Measurements from ENCODE around the gene NPSR1. TPM values are rescaled to one million over a fixed set of nuclear protein-coding genes. Genes with fewer than 3 reads are reported as not detected.
A peak's percentile ranks its signal among the peaks of the same experiment; 100 is the strongest.

The NPSR1 gene, protein sequence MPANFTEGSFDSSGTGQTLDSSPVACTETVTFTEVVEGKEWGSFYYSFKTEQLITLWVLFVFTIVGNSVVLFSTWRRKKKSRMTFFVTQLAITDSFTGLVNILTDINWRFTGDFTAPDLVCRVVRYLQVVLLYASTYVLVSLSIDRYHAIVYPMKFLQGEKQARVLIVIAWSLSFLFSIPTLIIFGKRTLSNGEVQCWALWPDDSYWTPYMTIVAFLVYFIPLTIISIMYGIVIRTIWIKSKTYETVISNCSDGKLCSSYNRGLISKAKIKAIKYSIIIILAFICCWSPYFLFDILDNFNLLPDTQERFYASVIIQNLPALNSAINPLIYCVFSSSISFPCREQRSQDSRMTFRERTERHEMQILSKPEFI
- total RNA-seq (not detected), polyA plus RNA-seq (not detected)
- long read RNA-seq, donor 1, result 0 reads
- long read RNA-seq, donor 2, result 0 reads
- long read RNA-seq, donor 3, result 0 reads

DNA sequence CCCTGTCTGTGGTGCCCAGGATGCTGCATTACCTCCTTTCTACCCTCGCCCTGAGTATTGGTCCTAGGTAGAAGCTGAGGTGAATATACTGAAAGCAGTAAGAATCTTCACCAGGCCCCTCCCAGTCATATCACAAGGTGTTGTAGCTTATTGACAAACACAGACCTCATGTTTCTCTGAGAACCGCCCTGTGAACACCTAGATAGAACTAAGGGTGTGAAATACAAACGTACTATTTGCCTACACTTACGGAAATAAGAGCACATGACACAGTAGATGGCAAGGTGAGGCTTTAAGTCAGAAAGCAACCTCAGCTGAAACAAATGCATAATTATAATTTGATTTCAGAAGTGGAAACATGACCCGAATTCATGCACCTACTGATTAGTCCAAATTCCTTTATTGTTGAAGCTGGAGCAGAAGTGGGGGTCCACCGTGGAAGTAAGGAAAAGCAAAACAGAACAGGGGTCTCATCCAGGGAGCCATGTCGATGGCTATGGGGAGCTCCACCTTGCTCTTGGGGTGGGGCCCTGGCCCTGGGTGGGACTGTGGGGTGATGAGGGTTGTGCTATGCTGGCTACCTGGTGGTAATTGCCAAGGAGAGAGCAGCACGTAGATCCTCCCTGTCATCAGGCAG lies at the start of gene NPSR1:
Gene NPSR1 (plus strand): TSS at position 587 of the 637 bp plus-strand sequence. CDS start 195 bp downstream, outside the sequence.
- intact Hi-C loops (cut with DNase I), result no loop called here
- Histone ChIP-seq H3K9me3 (no peaks in the 10 kb centered on the region), H3K27me3 (no peaks in the 10 kb centered on the region), H3K27ac (no peak within 1 kb of the TSS), H3K4me3 (no peak within 1 kb of the TSS), H3K4me1 (peaks cover 0 to 5% (median 0%) of the 10 kb centered on the region in 9 donors), H3K36me3 (no peaks in the 10 kb centered on the region)
- no peak for DNase-seq
- WGBS, 2 donors, result 75 to 90% methylated on average over 8 of the region's 8 CpGs
- no peak for ATAC-seq
- TF ChIP-seq, protein P1, sequence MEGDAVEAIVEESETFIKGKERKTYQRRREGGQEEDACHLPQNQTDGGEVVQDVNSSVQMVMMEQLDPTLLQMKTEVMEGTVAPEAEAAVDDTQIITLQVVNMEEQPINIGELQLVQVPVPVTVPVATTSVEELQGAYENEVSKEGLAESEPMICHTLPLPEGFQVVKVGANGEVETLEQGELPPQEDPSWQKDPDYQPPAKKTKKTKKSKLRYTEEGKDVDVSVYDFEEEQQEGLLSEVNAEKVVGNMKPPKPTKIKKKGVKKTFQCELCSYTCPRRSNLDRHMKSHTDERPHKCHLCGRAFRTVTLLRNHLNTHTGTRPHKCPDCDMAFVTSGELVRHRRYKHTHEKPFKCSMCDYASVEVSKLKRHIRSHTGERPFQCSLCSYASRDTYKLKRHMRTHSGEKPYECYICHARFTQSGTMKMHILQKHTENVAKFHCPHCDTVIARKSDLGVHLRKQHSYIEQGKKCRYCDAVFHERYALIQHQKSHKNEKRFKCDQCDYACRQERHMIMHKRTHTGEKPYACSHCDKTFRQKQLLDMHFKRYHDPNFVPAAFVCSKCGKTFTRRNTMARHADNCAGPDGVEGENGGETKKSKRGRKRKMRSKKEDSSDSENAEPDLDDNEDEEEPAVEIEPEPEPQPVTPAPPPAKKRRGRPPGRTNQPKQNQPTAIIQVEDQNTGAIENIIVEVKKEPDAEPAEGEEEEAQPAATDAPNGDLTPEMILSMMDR (IDR thresholded peaks at IDR 0.05), result no peak

DNA sequence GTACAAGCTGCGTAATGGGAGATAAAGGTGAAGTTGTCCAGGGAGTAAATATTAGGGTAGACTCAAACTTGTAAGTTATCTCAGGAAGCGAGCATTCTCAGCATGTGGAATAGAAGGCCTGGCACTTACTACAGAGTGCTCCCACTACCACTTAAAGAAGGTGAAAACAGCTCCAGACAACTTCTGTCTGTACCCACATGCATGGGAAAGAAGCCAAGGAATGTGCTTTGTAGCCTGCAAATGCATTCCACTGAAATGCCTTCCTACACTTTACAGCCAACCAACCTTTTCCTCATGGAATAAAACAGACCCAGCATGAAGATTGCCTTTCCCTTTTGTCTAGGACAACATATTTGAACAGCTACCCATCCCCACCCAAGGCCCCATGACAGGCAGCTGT lies 45.4 kb upstream of the NPSR1 start:
- H3K36me3 ChIP-seq, result no peaks in the 10 kb centered on the region
- no peaks in the 10 kb centered on the region for H3K27me3 ChIP-seq
- H3K4me3 ChIP-seq, result no peak overlapping the region
- DNase-seq, result no peak
- intact Hi-C loops (cut with DNase I), result no loop called here
- H3K9me3 ChIP-seq, result peaks cover 0 to 16% (median 0%) of the 10 kb centered on the region in 11 donors
- WGBS, 2 donors, result 21 to 25% methylated on average over 2 of the region's 2 CpGs
- H3K27ac ChIP-seq, result peak overlapping the region in 8 of 10 donors; percentile 20 to 72 (median 34)
- TF ChIP-seq, protein P1 (IDR thresholded peaks at IDR 0.05), result no peak
- peak; percentile 8 to 88 (median 69) for ATAC-seq
- peaks cover 0 to 14% (median 0%) of the 10 kb centered on the region in 9 donors for H3K4me1 ChIP-seq

DNA sequence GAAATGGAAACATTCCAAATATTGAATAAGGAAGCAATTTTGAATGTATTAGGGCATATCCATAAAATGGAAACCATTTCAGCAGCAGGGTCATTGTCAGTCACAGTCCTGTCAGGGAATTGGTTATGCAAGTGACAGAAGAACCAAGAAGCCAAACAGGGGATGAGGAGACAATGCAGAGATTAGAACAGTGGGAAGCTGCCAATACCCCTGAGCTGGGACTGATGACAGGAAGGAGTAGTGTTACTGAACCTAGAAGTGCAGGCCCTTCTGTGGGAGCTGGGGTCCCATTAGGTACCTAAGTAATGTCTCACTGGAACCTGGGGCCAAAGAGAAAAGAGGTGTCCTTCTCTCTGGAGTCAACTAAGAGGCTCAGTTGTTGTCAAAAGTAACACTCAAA lies 37.6 kb upstream of the NPSR1 start:
- peaks cover 0 to under 1% (median 0%) of the 10 kb centered on the region in 11 donors for H3K9me3 ChIP-seq
- H3K4me1 ChIP-seq, result peaks cover 0 to 5% (median 0%) of the 10 kb centered on the region in 9 donors
- H3K27me3 ChIP-seq, result no peaks in the 10 kb centered on the region
- H3K27ac ChIP-seq, result no peak overlapping the region
- DNase-seq (peak in 1 of 2 donors; percentile 8), ATAC-seq (peak in 3 of 8 donors; percentile 18 to 66 (median 50))
- no peak overlapping the region for H3K4me3 ChIP-seq
- TF ChIP-seq, protein P1 (IDR thresholded peaks at IDR 0.05), result no peak
- H3K36me3 ChIP-seq, result no peaks in the 10 kb centered on the region
- intact Hi-C loops (cut with DNase I), result no loop called here

DNA sequence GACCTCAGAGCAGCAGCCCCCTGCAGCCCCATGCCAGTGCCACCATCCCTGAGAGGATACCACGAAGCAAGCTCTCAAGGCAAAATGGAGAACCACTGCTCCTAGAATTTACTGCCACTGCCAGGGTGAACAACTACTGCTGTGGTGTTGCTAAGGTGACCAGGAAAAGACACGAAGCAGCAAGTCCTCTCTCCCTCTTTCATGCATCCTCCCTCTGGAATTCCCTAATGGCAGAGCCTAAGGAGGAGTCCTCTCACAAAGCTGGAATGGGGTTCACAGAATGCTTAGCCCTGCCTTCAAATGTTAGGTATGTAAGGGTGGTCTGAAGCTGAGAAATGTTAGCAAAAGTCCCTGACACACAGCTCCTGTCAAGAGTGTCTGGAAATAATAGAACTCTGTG lies 35.8 kb upstream of the NPSR1 start:
- no peak for ATAC-seq
- no peak for DNase-seq
- no peak overlapping the region for H3K27ac ChIP-seq
- TF ChIP-seq, protein P1 (IDR thresholded peaks at IDR 0.05), result no peak
- H3K27me3 ChIP-seq, result no peaks in the 10 kb centered on the region
- no peaks in the 10 kb centered on the region for H3K36me3 ChIP-seq
- no peaks in the 10 kb centered on the region for H3K9me3 ChIP-seq
- H3K4me1 ChIP-seq, result peaks cover 0 to 5% (median 0%) of the 10 kb centered on the region in 9 donors
- H3K4me3 ChIP-seq, result no peak overlapping the region
- 30 to 43% methylated on average over 2 of the region's 2 CpGs for WGBS, 2 donors
- intact Hi-C loops (cut with DNase I), result no loop called here
